Measurements from ENCODE around the gene RNASE2. TPM values are rescaled to one million over a fixed set of nuclear protein-coding genes. Genes with fewer than 3 reads are reported as not detected.
A peak's percentile ranks its signal among the peaks of the same experiment; 100 is the strongest.

The RNASE2 gene
- total RNA-seq, 4 donors from 2014 or later, result 0.82 to 1.6 (median 0.91) TPM; not detected in 1

DNA sequence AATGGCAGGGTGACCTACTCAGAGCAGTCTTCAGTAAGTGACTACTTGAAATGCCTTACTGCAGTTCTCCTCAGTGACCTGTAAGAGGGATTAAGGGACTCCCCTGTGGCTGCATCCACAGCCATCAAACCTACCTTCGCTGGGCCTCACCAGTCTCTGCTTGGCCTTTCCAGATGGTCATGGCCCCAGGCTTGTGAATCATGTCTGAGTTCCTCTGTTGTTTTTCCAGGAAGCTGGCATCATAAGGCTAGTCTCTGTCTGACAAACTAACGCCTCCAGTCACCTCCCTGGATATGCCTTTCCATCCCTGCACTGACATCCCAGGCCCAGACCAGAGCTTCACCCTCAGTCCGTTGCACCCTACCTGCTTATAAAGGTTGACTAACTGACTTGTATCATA lies 14.0 kb downstream of the RNASE2 start:
- DNase-seq (no peak), ATAC-seq (no peak)
- Histone ChIP-seq H3K36me3 (no peaks in the 10 kb centered on the region), H3K27me3 (peaks cover 0 to 2% (median 0%) of the 10 kb centered on the region in 3 donors), H3K9me3 (no peaks in the 10 kb centered on the region), H3K27ac (no peak overlapping the region), H3K4me3 (no peak overlapping the region), H3K4me1 (peaks cover 5 to 7% of the 10 kb centered on the region in 2 donors)
- TF ChIP-seq, protein P1, sequence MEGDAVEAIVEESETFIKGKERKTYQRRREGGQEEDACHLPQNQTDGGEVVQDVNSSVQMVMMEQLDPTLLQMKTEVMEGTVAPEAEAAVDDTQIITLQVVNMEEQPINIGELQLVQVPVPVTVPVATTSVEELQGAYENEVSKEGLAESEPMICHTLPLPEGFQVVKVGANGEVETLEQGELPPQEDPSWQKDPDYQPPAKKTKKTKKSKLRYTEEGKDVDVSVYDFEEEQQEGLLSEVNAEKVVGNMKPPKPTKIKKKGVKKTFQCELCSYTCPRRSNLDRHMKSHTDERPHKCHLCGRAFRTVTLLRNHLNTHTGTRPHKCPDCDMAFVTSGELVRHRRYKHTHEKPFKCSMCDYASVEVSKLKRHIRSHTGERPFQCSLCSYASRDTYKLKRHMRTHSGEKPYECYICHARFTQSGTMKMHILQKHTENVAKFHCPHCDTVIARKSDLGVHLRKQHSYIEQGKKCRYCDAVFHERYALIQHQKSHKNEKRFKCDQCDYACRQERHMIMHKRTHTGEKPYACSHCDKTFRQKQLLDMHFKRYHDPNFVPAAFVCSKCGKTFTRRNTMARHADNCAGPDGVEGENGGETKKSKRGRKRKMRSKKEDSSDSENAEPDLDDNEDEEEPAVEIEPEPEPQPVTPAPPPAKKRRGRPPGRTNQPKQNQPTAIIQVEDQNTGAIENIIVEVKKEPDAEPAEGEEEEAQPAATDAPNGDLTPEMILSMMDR (IDR thresholded peaks at IDR 0.05 in 4 of 5, conservative IDR thresholded peaks at IDR 0.05 in 1 of 5), result no peak
- TF ChIP-seq POLR2A (IDR thresholded peaks at IDR 0.05), result no peak
- in situ Hi-C loops (cut with MboI; ENCODE audit: low sequenced_read_pairs in 4 of 4), result loop anchor here (5.0 to 25.0 kb wide), 3 partner anchors 107 to 115 kb away; no protein-coding TSS in a partner anchor
- intact Hi-C loops (cut with DNase I; ENCODE audit: low total_unique reads), result no loop called here

DNA sequence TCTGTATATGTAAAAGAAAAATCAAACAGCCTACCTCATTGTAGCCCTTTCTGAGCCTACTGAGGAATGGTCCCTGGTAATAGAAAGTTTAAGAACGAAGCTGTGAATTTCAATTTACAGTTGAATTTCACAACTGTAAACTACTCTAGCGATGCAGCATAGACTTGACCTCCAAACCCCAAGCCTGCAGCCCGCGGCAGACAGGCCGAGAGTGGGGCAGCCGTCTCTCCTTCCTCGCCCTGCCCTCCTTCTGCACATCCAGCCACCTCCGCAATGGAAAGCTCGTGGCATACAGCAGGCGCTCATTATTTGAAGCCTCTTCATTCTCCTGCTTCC lies 15.3 kb downstream of the RNASE2 start:
- Histone ChIP-seq H3K27ac (peak overlapping the region in 2 of 4 donors; percentile 64 to 67), H3K4me3 (peak overlapping the region; percentile 68 to 80 (median 71)), H3K27me3 (peaks cover 0 to 2% (median 0%) of the 10 kb centered on the region in 3 donors), H3K36me3 (no peaks in the 10 kb centered on the region), H3K9me3 (no peaks in the 10 kb centered on the region), H3K4me1 (peaks cover 5 to 7% of the 10 kb centered on the region in 2 donors)
- TF ChIP-seq, protein P1 (IDR thresholded peaks at IDR 0.05 in 4 of 5, conservative IDR thresholded peaks at IDR 0.05 in 1 of 5), result no peak
- no peak for TF ChIP-seq POLR2A (IDR thresholded peaks at IDR 0.05)
- DNase-seq (no peak), ATAC-seq (peak in 1 of 2 donors; percentile 4)
- intact Hi-C loops (cut with DNase I; ENCODE audit: low total_unique reads) (loop anchor here (5.0 kb wide), 3 partner anchors 137 to 288 kb away; partner anchors contain the start of gene RNASE4), in situ Hi-C loops (cut with MboI; ENCODE audit: low sequenced_read_pairs in 4 of 4) (loop anchor here in 2 of 4 donors (10.0 to 25.0 kb wide), 2 partner anchors 108 to 276 kb away; no protein-coding TSS in a partner anchor)

DNA sequence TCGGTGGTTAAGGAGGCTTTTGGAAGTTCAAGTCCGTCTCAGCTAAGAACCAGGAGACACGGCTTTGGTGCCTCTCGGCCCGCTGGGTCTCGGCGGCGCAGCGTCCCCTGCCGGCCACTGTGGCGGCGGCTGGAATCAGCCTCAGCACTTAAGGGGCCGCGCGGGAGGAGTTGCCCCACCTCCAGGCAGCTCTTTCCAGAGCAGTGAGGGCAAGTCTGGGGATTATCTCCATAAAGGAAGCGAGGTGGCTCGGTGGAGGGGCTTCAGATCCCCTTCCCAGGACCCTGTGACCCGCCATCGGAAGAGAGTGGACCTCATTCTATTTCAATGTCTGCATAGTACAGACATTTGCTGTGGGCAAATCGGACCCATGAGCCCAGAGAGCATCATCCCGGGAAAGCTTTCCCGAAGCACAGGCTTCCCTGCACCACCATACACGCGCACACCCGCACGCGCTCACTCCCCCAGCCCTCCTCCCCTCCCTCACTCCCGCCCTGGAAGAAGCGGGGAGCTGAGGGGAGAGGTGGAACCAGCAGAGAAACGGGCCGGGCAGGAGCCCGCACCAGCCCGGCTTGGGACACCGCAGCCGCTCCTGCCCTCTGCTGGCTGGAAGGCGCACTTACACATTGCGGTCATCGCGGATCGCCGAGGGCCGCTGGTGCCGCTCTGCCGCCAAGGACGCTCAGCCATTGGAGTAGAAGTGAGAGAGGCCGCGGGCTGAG lies 15.9 kb downstream of the RNASE2 start:
- no peaks in the 10 kb centered on the region for H3K27me3 ChIP-seq
- H3K27ac ChIP-seq, result peak overlapping the region; percentile 40 to 67 (median 59)
- in situ Hi-C loops (cut with MboI; ENCODE audit: low sequenced_read_pairs in 4 of 4) (loop anchor here in 2 of 4 donors (10.0 to 25.0 kb wide), 2 partner anchors 109 to 276 kb away; no protein-coding TSS in a partner anchor), intact Hi-C loops (cut with DNase I; ENCODE audit: low total_unique reads) (loop anchor here (1.0 to 5.0 kb wide), 5 partner anchors 68 to 289 kb away; partner anchors contain the start of gene RNASE4)
- no peak for TF ChIP-seq POLR2A (IDR thresholded peaks at IDR 0.05)
- TF ChIP-seq, protein P1 (IDR thresholded peaks at IDR 0.05 in 4 of 5, conservative IDR thresholded peaks at IDR 0.05 in 1 of 5), result peak; percentile 77 to 88 (median 84)
- peak overlapping the region; percentile 68 to 80 (median 71) for H3K4me3 ChIP-seq
- H3K4me1 ChIP-seq, result peaks cover 5 to 7% of the 10 kb centered on the region in 2 donors
- peak; percentile 62 to 74 for DNase-seq
- no peaks in the 10 kb centered on the region for H3K9me3 ChIP-seq
- ATAC-seq, result peak; percentile 92 to 93
- H3K36me3 ChIP-seq, result no peaks in the 10 kb centered on the region

DNA sequence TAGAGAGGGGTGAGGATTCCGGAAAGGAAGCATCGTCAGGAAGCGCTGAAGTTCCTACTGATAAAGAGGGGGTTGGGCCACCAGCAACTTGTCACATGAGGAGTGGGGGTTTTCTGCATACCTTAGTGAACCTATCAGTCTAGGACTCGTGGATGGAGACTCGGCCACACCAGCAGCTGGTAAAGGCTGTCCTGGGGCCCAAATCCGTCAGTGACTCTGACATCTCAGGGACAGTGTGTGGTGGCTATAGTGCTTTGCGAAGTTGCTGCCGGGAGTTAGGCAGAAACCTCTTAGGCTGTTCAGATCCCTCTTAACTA lies 16.4 kb downstream of the RNASE2 start:
- Histone ChIP-seq H3K27me3 (no peaks in the 10 kb centered on the region), H3K9me3 (no peaks in the 10 kb centered on the region), H3K4me1 (peaks cover 5 to 7% of the 10 kb centered on the region in 2 donors), H3K36me3 (no peaks in the 10 kb centered on the region), H3K4me3 (peak overlapping the region; percentile 68 to 80 (median 71)), H3K27ac (peak overlapping the region in 3 of 4 donors; percentile 54 to 67 (median 64))
- in situ Hi-C loops (cut with MboI; ENCODE audit: low sequenced_read_pairs in 4 of 4) (loop anchor here in 2 of 4 donors (10.0 to 25.0 kb wide), 2 partner anchors 109 to 277 kb away; no protein-coding TSS in a partner anchor), intact Hi-C loops (cut with DNase I; ENCODE audit: low total_unique reads) (loop anchor here (1.0 to 5.0 kb wide), 5 partner anchors 68 to 289 kb away; partner anchors contain the start of gene RNASE4)
- TF ChIP-seq POLR2A (IDR thresholded peaks at IDR 0.05), result no peak
- TF ChIP-seq, protein P1 (IDR thresholded peaks at IDR 0.05 in 4 of 5, conservative IDR thresholded peaks at IDR 0.05 in 1 of 5), result no peak
- DNase-seq (no peak), ATAC-seq (peak in 1 of 2 donors; percentile 15)
